Ramos (cell line): ENCODE data around the gene NINJ2.

Experiments used
- in situ Hi-C: fragments of 300-500 bp; cut with MboI; formaldehyde crosslinking; loops from one replicate; pipeline ENCODE4 v1.14.3; 2022; ENCODE audit warnings: low sequenced_read_pairs; ENCODE audit not compliant: unreplicated experiment

The NINJ2 gene

GRCh38 chr12:575129-575502, 88.1 kb downstream of the NINJ2 start:
- in situ Hi-C loops: loop anchor here (5.0 to 10.0 kb wide), 3 partner anchors 237 to 530 kb away; partner anchors contain the start of gene RAD52

GRCh38 chr12:574475-575128, 88.6 kb downstream of the NINJ2 start:
- in situ Hi-C loops: loop anchor here (5.0 to 10.0 kb wide), 3 partner anchors 238 to 530 kb away; partner anchors contain the start of gene RAD52

GRCh38 chr12:573232-573631, 90.0 kb downstream of the NINJ2 start:
- in situ Hi-C loops: loop anchor here (10.0 kb wide), 2 partner anchors 372 to 532 kb away; partner anchors contain the start of gene RAD52

- in situ Hi-C loops: loop anchor here (10.0 kb wide), 2 partner anchors 372 to 532 kb away; partner anchors contain the start of gene RAD52
Measured at GRCh38 chr12:572532-572899, 90.7 kb downstream of the NINJ2 start.

GRCh38 chr12:571795-572531, 91.3 kb downstream of the NINJ2 start:
- in situ Hi-C loops: loop anchor here (10.0 kb wide), 2 partner anchors 373 to 533 kb away; partner anchors contain the start of gene RAD52

- in situ Hi-C loops: loop anchor here (10.0 kb wide), 2 partner anchors 374 to 534 kb away; partner anchors contain the start of gene RAD52
Measured at GRCh38 chr12:570921-571794, 92.1 kb downstream of the NINJ2 start.

GRCh38 chr12:570435-570920, 92.8 kb downstream of the NINJ2 start:
- in situ Hi-C loops: loop anchor here (10.0 kb wide), 2 partner anchors 374 to 534 kb away; partner anchors contain the start of gene RAD52

GRCh38 chr12:569803-570434, 93.3 kb downstream of the NINJ2 start:
- in situ Hi-C loops: loop anchor here (10.0 kb wide), 2 partner anchors 375 to 535 kb away; partner anchors contain the start of gene RAD52

- in situ Hi-C loops: no loop called here
Measured at GRCh38 chr12:569091-569676, 94.1 kb downstream of the NINJ2 start.

GRCh38 chr12:568486-568885, 94.8 kb downstream of the NINJ2 start:
- in situ Hi-C loops: no loop called here

- in situ Hi-C loops: no loop called here
Measured at GRCh38 chr12:565589-566105, 97.6 kb downstream of the NINJ2 start.

- in situ Hi-C loops: no loop called here
Measured at GRCh38 chr12:565161-565560, 98.1 kb downstream of the NINJ2 start.

GRCh38 chr12:563787-564298, 99.4 kb downstream of the NINJ2 start:
- in situ Hi-C loops: no loop called here

GRCh38 chr12:563250-563781, 99.9 kb downstream of the NINJ2 start:
- in situ Hi-C loops: no loop called here

GRCh38 chr12:562634-563033, 100.6 kb downstream of the NINJ2 start:
- in situ Hi-C loops: no loop called here

- in situ Hi-C loops: no loop called here
Measured at GRCh38 chr12:561908-562593, 101.2 kb downstream of the NINJ2 start.

GRCh38 chr12:561391-561705, 101.9 kb downstream of the NINJ2 start:
- in situ Hi-C loops: no loop called here

GRCh38 chr12:560691-561390, 102.4 kb downstream of the NINJ2 start:
- in situ Hi-C loops: no loop called here
